Tongue (tissue), 2 donors: Measurements from ENCODE around the gene IL21. TPM values are rescaled to one million over a fixed set of nuclear protein-coding genes. Genes with fewer than 3 reads are reported as not detected.
"Not testable (repeated sequence)": the region's sequence is repeated elsewhere in the genome, so short reads cannot be mapped to it uniquely, and the experiment has no call there.

Source experiments
- DNase-seq: peaks from one replicate; pipeline ENCODE4 v3.0.0-alpha.2; 2015
- total RNA-seq: library from RNA; depleted of rRNA; stranded (reverse); fragments of >200 nt; gene quantifications from one replicate; pipeline ENCODE4 v1.2.3, GENCODE V29; 2014

The IL21 gene
- total RNA-seq = not detected

GRCh38 chr4:122621016-122621507, at the start of gene IL21:
TSS of gene IL21 (minus strand) at chr4:122621066. CDS start at chr4:122621011, 55 bp downstream.
- no peak for DNase-seq

GRCh38 chr4:122669911-122670738, 49.3 kb upstream of the IL21 start:
- DNase-seq = no peak

GRCh38 chr4:122668241-122668640, 47.4 kb upstream of the IL21 start:
- no peak for DNase-seq

- no peak for DNase-seq
These were observed 45.8 kb upstream of the IL21 start for GRCh38 chr4:122666527-122667245.

GRCh38 chr4:122665161-122665929, 44.5 kb upstream of the IL21 start:
- DNase-seq = no peak

- no peak for DNase-seq
These were observed 43.1 kb upstream of the IL21 start for GRCh38 chr4:122663814-122664610.

- DNase-seq = no peak
These were observed 42.4 kb upstream of the IL21 start for GRCh38 chr4:122663291-122663690.

GRCh38 chr4:122662701-122663100, 41.8 kb upstream of the IL21 start:
- peak; percentile 26 for DNase-seq

- DNase-seq = no peak
These were observed 40.6 kb upstream of the IL21 start for GRCh38 chr4:122661176-122662160.

- no peak for DNase-seq
These were observed 38.0 kb upstream of the IL21 start for GRCh38 chr4:122658818-122659295.

- DNase-seq = no peak
These were observed 37.5 kb upstream of the IL21 start for GRCh38 chr4:122658377-122658776.

GRCh38 chr4:122657553-122657952, 36.7 kb upstream of the IL21 start:
- DNase-seq = no peak

GRCh38 chr4:122656583-122656982, 35.7 kb upstream of the IL21 start:
- DNase-seq = not testable (repeated sequence)

- peak; percentile 36 for DNase-seq
These were observed 31.5 kb upstream of the IL21 start for GRCh38 chr4:122652379-122652778.

- DNase-seq = no peak
These were observed 29.3 kb upstream of the IL21 start for GRCh38 chr4:122650148-122650547.

GRCh38 chr4:122647656-122648055, 26.8 kb upstream of the IL21 start:
- DNase-seq = no peak

- no peak for DNase-seq
These were observed 22.4 kb upstream of the IL21 start for GRCh38 chr4:122643257-122643656.

GRCh38 chr4:122639181-122639580, 18.3 kb upstream of the IL21 start:
- no peak for DNase-seq

- peak; percentile 3 for DNase-seq
These were observed 15.8 kb upstream of the IL21 start for GRCh38 chr4:122636697-122637096.

- no peak for DNase-seq
These were observed 14.3 kb upstream of the IL21 start for GRCh38 chr4:122635205-122635604.
